ENCODE data around the gene SORBS1.

Gene SORBS1

DNA sequence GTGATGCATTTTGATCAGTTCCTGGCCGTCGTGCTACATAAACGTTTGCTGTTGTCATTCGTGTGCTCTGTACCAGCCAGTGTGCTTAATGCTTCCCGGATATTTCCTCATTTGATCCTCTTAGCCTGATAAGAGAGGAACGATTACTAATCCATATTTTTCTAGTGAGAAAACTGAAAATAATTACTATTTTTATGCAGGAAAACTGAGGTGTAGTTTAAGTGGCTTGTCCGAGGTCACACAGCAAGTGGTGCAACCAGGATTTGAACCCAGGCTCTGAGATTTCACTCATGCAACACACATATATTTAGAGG lies 650 bp upstream of the SORBS1 start:
- CTCF ChIA-PET, result interaction anchor here (1.2 to 2.6 kb wide), 4 partner anchors 9 to 187 kb away, joined by 3 to 9 read pairs (median 6); no protein-coding TSS in a partner anchor
- TF ChIP-seq, protein P1, sequence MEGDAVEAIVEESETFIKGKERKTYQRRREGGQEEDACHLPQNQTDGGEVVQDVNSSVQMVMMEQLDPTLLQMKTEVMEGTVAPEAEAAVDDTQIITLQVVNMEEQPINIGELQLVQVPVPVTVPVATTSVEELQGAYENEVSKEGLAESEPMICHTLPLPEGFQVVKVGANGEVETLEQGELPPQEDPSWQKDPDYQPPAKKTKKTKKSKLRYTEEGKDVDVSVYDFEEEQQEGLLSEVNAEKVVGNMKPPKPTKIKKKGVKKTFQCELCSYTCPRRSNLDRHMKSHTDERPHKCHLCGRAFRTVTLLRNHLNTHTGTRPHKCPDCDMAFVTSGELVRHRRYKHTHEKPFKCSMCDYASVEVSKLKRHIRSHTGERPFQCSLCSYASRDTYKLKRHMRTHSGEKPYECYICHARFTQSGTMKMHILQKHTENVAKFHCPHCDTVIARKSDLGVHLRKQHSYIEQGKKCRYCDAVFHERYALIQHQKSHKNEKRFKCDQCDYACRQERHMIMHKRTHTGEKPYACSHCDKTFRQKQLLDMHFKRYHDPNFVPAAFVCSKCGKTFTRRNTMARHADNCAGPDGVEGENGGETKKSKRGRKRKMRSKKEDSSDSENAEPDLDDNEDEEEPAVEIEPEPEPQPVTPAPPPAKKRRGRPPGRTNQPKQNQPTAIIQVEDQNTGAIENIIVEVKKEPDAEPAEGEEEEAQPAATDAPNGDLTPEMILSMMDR (IDR thresholded peaks at IDR 0.05; ENCODE audit: control extremely low read depth, extremely low read depth, low read depth, missing control alignments), result no peak
- no peak for DNase-seq (ENCODE audit: extremely low spot score)
- POLR2A ChIA-PET, result interaction anchor here (0.6 kb wide), 1 partner anchor 1008 kb away, joined by 4 read pairs; no protein-coding TSS in a partner anchor

DNA sequence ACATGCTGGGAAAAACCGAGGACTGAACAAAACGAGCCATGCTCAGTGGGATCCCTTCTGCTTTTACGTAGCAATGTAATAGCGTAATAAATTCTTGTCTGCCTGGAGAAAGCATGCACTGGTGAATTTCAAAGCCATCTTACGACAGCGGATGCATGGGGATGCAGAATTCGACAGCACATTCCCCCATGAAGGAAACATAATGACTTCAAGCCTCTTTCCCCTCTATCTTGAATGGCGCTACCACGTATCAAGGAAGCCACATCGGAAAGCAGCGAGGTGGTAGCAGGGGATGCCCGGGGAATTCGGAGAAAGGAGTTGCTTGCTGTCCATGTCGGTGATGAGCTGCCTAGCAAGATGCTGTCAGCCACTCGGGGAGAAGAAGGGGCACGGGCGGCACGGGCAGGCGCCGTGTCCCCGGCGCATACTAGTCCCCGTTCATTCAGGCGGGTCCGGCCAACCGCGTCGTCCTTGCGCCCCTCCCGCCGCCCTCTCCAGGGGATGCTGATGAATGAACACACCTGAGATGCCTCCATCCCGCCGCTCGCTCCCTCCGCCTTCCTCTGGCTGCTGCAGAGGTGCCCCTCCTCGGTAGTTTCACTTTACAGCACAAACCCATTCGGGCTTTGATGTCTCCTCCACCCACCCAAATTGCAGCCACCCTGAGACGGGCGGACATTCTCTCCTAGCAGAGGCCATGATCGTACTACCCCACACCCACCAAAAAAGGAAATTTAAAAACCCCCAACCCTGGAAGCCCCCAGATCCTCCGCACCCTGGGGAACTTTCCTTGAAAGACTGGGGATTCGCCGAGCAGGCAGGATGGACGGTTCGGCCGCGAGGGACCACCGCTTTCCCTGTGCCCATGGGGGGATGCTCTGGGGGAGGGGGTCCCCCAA lies 644 bp downstream of the SORBS1 start:
- POLR2A ChIA-PET, result no interaction called here
- CTCF ChIA-PET, result interaction anchor here (1.3 kb wide), 1 partner anchor 17 kb away, joined by 3 read pairs; no protein-coding TSS in a partner anchor
- DNase-seq (ENCODE audit: extremely low spot score), result peak; percentile 63
- TF ChIP-seq, protein P1 (IDR thresholded peaks at IDR 0.05; ENCODE audit: control extremely low read depth, extremely low read depth, low read depth, missing control alignments), result no peak

DNA sequence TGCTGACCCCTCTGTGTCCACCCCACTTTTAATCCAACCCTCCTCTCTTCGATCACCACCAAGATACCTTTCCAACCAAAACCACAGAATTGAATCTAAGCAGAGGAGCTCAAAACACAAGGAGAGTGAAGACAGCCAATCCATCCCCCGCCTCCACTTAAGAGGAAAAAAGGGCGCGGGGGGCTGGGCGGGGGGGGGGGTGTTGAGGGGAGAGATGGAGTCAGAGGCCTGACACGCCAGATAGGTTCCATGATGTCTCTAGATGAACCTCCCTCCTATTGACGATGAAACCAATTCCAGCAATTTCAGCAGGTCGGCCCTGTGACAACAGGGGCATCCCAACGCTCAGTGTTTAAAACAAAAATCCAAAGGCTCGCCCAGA lies 1.3 kb downstream of the SORBS1 start:
- CTCF ChIA-PET, result interaction anchor here (1.3 kb wide), 1 partner anchor 17 kb away, joined by 3 read pairs; no protein-coding TSS in a partner anchor
- no peak for DNase-seq (ENCODE audit: extremely low spot score)
- POLR2A ChIA-PET, result interaction anchor here (0.5 kb wide), 1 partner anchor 9 kb away, joined by 3 read pairs; no protein-coding TSS in a partner anchor
- TF ChIP-seq, protein P1 (IDR thresholded peaks at IDR 0.05; ENCODE audit: control extremely low read depth, extremely low read depth, low read depth, missing control alignments), result no peak

DNA sequence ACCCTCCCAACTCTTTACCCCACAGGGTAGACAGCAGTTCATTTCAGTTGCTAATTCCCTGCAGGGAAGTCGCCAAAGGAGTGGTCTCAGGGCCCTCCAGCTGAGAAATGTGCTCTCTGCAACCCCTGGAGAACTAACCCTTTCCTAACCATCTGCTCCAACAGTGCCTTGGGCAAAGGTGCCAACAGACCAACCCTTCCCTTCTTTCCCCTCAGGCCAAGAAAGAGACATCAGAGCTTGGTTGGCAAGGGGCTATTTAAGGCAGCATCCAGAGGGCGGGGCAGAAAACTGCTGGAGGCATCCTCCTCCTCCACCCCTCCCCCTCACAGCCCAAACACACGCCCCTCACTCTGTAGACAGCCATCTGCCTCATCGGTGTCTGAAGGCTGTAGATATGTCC lies 1.7 kb downstream of the SORBS1 start:
- ChIA-PET CTCF (no interaction called here), POLR2A (interaction anchor here (0.5 kb wide), 1 partner anchor 9 kb away, joined by 3 read pairs; no protein-coding TSS in a partner anchor)
- DNase-seq (ENCODE audit: extremely low spot score), result no peak
- TF ChIP-seq, protein P1 (IDR thresholded peaks at IDR 0.05; ENCODE audit: control extremely low read depth, extremely low read depth, low read depth, missing control alignments), result no peak

DNA sequence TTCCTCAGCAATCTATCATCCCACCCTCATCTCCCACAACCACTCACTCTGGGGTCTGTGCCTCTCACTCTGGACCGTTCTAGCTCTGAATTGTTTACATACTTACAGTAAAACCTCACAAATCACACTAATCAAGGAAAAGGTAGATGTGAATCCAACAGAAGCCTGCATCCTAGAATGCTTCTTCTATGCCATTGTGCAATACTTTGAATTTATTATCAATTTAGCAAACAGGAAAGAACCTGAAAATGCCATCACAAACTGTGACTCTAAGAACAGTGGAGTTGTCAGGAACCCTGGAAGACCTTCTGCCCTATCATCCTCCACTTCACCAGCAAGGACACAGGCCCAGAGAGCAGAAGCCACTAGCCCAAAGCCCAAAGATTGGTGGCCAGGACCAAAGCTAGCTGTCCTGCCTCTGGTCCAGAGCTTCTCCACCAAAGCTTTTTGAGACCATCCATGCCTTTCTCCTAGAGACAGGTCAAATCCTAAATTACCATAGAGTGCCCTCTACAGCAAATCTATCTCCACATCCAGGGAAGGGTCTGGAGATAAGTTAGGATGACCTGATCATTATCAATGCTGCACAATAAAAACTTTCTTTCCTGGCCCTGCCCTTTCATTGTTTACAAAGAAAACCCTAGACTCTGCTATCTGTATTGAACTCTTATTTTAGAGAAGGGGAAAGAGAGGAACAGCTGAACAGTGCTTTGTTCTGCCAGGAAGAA lies 2.4 kb downstream of the SORBS1 start:
- ChIA-PET POLR2A (no interaction called here), CTCF (interaction anchor here (0.6 to 0.9 kb wide), 2 partner anchors 184 to 375 kb away, joined by 3 read pairs; no protein-coding TSS in a partner anchor)
- DNase-seq (ENCODE audit: extremely low spot score), result no peak
- TF ChIP-seq, protein P1 (IDR thresholded peaks at IDR 0.05; ENCODE audit: control extremely low read depth, extremely low read depth, low read depth, missing control alignments), result no peak

DNA sequence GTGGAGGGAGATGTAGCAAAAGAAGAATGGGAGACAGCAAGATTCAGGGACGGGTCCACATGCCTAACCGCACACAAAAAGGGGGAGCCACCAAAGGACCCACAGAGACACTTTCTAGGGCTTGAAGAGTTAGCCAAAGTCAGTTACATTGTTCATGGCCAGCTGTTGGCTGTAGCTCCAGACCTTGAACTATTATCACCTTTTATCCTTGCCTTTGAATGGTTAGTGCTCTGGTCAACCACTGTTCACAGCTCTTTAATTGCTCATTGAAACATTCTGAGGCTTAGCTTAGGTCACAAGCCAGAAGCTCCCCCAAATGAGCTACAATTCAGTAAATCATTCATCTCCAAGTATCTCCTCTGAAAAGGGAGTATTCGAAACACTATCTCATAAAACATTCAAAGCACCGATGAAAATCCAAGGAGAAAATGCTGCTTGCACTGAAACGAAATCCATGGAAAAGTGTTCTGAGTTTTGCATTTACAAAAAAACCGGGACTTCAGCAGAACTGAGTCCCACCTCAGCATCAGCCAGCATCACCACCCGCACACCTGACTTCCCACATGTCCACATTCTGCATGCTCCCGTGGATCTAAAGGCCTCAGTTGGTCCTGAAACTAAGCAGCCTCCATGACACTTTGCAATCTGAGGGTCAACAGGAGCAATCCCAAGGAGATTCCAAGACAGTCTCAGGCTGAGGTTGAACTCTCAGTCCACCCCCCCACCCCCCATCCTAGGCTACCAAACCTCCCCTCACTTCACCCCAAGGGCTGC lies 4.0 kb downstream of the SORBS1 start:
- CTCF ChIA-PET, result interaction anchor here (1.3 kb wide), 1 partner anchor 11 kb away, joined by 3 read pairs; no protein-coding TSS in a partner anchor
- TF ChIP-seq, protein P1 (IDR thresholded peaks at IDR 0.05; ENCODE audit: control extremely low read depth, extremely low read depth, low read depth, missing control alignments), result no peak
- DNase-seq (ENCODE audit: extremely low spot score), result no peak
- POLR2A ChIA-PET, result no interaction called here
